NCI-H2029 treated with DMSO at 0.1 percent for 48 hours (cell line): ENCODE measurements around the gene TAF4B.
"Not testable (repeated sequence)": the region's sequence is repeated elsewhere in the genome, so short reads cannot be mapped to it uniquely, and the experiment has no call there.

Source experiments
- DNase-seq: peaks from one replicate; lab custom pipeline; 2025; lab: John Stamatoyannopoulos, UW

TAF4B gene

DNA sequence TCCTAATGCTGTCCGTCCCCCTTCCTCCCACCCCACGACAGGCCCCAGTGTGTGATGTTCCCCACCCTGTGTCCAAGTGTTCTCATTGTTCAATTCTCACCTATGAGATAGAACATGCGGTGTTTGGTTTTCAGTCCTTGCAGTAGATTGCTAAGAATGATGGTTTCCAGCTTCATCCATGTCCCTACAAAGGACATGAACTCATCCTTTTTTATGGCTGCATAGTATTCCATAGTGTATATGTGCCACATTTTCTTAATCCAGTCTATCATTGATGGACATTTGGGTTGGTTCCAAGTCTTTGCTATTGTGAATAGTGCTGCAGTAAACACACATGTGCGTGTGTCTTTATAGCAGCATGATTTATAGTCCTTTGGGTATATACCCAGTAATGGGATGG lies 12.5 kb downstream of the TAF4B start:
- not testable (repeated sequence) for DNase-seq

DNA sequence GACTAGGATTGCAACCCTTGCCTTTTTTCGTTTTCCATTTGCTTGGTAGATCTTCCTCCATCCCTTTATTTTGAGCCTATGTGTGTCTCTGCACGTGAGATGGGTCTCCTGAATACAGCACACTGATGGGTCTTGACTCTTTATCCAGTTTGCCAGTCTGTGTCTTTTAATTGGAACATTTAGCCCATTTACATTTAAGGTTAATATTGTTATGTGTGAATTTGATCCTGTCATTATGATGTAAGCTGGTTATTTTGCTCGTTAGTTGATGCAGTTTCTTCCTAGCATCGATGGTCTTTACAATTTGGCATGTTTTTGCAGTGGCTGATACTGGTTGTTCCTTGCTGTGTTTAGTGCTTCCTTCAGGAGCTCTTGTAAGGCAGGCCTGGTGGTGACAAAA lies 16.1 kb downstream of the TAF4B start:
- not testable (repeated sequence) for DNase-seq

DNA sequence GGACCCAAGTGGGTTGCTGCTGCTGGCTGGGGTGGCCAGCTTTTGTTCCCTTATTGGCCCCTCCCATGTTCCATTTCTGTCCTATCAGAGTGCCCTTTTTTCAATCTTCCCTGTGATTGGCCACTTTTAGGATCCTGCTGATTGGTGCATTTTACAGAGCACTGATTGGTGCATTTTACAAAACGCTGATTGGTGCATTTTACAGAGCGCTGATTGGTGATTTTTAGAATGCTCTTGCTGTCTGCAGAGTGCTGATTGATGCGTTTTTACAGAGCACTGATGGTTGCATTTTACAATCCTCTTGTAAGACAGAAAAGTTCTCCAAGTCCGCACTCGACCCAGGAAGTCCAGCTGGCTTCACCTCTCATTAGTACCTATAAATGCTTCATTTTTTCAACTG lies 19.2 kb downstream of the TAF4B start:
- DNase-seq: not testable (repeated sequence)

DNA sequence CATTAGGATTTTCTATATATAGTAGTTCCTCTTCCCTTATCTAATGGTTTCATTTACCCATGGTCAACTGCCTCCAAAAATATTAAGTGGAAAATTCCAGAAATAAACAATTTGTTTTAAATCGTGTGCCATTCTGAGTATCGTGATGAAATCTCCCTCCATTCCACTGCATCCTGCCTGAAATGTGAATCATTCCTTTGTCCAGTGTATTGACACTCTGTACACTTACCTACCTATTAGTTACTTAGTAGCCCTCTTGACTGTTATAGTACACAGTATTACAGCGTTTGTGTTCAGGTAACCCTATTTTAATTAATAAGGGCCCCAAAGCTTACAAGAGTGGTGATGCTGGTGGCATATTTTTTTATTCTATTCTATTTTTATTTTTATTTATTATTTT lies 26.2 kb downstream of the TAF4B start:
- no peak for DNase-seq

DNA sequence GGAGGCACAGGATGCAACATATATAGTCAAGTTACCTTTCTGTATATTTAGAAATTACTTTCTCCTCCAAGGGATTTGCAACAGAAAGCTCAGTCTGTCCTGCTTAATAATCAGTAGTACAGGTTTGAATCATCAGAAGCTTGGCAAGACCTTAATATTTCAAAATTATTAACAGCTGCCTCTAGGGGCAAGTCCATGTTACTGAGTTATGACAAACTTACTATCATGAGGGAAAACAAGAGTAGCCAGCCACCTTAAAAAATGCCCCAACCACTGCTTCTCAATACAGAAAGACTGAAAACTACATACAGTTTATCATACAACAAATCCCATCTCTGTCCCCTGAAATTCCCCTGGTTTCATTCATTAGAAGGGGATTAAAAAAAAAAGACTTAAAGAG lies 28.6 kb downstream of the TAF4B start:
- DNase-seq: not testable (repeated sequence)

DNA sequence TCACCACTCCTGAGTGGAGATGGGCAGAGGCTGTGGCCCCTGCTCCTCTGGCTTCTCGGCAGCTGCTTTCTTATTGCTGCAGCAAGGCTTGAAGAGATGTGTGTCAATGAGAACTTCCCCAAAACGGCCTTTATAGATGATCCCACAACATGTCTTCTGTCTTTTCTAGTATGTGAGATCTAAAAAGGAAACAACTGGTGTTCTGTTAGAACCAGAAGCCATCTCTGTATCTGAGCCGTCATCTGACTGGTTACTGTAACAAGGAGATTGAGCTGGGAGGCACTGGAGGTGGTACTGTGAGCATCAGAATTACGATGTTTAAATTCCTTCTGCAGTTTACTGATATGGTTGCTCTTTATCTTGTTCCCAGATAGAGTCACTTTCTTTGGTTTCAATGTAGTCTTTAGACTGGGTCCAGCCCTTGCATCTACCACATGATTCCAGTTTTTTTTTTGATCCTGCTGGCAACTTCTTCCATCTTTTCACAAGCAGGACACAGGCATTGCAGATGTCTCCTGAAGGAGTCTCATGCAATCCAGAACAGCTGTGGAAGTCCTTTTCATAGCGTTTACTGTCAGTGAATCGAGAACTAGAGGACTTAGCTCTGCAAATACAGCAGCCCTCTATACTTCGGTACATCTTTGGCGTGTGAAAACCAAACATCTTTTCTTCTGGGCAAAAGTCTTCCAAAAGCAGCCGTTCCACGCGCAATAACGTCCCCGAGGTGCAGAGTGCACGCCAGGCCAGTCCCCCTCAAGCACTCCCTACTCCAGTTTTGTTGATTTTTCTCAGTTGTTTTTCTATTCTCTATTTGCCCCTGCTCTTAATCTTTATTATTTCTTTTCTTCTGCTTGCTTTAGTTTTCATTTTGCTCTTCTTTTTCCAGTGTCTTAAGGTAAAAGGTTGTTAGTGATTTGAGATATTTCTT lies 29.7 kb downstream of the TAF4B start:
- no peak for DNase-seq

DNA sequence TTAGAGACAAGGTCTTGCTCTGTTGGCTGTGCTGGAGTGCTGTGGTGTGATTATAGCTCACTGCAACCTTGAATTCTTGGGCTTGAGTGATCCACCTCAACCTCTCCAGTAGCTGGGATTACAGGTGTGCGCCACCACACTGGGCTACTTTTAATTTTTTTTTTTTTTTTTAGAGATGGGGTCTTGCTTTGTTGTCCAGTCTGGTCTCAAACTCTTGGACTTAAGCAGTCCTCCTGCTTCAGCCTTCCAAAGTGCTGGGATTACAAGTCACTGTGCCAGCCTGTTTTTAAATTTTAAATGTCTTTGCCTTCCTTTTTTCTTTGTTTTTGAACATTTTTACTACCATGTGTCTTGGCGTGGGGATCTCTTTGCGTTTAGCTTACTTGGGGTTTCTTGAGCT lies 32.5 kb downstream of the TAF4B start:
- DNase-seq: no peak

DNA sequence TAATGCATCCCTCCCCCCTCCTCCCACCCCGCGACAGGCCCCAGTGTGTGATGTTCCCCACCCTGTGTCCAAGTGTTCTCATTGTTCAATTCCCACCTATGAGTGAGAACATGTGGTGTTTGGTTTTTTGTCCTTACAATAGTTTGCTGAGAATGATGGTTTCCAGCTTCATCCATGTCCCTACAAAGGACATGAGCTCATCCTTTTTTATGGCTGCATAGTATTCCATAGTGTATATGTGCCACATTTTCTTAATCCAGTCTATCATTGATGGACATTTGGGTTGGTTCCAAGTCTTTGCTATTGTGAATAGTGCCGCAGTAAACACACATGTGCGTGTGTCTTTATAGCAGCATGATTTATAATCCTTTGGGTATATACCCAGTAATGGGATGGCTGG lies 33.2 kb downstream of the TAF4B start:
- not testable (repeated sequence) for DNase-seq

DNA sequence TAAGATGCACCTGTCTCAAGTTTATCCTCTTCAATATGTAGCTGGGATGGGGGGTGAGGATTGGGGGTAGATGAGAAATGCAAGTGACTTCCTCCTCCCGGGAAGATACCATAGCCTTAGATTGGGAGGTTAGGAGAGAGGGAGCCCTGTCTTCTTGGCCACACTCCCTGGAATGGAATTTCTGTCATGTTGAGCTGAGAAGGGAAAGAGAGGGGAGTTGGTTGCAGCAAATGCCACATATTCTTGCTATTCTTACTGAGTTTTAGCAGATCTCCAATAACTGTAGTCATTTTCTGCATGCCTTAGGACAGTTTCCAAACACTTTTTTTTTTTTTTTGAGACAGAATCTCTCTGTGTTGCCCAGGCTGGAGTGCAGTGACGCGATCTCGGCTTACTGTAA lies 35.9 kb downstream of the TAF4B start:
- no peak for DNase-seq

DNA sequence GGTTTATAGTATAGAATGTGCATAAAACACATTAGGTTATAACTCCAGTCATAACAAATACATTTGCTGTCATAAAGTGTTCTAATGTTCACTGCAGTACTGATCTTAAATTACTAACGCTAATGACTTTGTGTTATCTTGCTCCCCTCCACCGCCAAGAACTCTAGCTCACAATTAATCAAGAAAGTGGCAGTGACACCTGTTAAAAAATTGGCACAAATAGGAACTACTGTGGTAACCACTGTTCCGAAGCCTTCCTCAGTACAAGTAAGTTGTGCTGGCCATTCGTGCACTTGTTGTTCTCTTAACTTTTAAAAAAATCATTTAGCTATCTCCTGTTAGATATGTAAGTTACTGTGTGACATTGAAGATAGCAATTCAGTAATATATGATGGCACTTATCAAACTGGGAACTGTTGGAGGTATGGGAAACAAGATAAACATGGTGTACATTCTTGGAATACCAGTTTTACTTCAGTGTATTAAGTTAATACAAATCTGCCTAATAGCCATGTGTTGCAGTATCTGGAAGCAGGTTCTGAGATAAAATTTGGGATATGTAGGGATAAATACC lies 41.2 kb downstream of the TAF4B start:
- no peak for DNase-seq

DNA sequence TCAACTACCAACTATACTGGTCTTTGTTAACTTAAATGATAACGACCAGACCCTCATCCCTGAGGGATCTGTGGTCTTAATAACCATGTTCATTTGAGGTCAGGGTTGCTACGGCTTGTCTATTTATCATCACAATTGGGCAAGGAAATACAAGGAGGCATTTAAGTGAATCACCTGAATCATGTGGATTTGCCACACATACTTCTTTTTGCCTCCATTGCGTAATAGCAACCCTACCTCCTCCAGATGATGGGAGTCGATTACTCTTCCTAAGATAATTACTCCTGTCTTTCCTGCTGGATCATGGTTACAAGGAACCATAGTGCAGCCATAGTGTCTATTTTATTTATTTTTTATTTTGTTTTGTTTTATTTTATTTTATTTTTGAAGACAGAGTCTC lies 42.2 kb downstream of the TAF4B start:
- no peak for DNase-seq

DNA sequence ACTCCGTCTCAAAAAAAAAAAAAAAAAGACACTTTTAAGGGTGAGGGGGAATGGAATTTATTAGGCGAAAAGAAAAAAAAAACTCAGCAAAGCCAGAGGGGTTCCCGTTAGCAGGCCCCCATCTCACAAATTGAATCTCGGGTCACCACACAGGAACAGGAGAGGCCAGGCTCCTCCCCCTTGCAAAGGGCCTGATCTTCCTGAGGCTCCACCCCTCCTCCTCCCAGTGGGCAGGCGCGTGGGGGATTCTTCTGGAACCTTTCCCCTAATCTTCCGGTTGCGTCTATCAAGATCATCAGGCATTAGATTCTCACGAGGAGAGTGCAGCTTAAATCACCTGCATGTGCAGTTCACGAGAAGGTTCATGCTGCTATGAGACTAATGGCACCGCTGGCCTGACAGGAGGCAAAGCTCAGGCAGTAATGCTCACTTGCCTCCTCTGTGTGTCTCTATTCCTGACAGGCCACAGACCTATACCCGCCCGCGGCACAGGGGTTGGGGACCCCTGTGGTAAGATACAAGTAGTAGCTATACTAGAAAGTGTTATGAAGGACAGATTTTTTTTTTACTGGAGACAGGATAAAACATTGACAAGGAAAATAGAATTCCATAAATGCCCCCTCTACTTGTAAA lies 45.8 kb downstream of the TAF4B start:
- no peak for DNase-seq

DNA sequence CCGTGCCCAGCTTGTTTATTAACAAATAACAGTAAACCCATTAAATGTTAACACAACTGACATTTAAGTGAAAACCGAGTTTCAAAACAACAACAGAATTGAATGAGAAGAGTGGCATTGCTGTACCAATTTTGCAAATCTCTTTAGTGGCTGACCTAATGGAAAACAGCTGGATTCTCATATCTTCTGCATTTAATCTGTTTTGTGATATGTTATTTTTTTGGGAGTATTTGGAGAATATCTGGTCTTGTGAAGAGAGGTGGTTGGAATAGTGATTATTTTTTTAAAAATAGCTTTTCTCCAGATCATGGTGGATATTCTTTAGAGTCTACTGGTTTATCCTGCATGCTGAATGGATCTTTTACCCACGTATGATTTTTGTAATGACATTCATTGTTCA lies 51.1 kb downstream of the TAF4B start:
- no peak for DNase-seq

DNA sequence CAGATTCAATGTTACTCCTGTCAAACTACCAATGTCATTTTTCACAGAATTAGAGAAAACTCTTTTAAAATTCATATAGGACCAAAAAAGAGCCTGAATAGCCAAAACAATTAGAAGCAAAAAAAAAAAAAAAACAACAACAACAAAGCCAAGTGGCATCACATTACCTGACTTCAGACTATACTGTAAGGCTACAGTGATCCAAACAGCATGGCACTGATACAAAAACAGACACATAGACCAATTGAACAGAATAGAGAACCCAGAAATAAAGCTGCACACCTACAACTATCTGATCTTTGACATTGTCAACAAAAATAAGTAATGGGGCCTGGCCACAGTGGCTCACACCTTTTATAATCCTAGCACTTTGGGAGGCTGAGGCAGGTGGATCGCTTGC lies 53.2 kb downstream of the TAF4B start:
- no peak for DNase-seq

DNA sequence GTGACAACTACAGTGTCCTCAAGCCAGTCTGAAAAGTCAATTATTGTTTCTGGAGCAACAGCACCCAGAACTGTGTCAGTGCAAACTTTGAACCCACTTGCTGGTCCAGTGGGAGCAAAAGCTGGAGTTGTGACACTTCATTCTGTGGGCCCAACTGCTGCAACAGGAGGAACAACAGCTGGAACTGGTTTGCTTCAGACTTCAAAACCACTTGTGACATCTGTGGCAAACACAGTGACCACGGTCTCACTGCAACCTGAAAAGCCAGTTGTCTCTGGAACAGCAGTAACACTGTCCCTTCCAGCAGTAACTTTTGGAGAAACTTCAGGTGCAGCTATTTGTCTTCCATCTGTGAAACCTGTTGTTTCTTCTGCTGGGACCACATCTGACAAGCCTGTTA lies 59.8 kb downstream of the TAF4B start:
- no peak for DNase-seq

DNA sequence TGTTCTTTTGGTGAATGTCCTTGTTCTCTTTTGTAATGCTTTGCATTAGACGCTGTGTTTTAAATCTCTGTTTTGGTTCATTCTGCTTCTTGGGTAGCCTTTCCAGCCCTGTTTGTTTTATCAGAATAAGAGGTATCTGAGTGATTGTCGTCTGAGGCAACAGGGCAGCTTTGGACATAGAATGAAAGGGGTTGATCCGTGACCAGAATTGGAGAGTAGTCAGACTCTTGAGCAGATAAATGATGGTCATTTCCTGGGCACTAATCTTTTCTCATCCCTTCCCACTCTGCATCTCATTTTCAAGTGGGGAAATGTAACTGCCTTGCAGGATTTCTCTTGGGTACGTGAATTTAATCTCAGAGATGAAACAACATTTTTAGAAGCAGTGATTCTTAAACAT lies 61.4 kb downstream of the TAF4B start:
- no peak for DNase-seq

DNA sequence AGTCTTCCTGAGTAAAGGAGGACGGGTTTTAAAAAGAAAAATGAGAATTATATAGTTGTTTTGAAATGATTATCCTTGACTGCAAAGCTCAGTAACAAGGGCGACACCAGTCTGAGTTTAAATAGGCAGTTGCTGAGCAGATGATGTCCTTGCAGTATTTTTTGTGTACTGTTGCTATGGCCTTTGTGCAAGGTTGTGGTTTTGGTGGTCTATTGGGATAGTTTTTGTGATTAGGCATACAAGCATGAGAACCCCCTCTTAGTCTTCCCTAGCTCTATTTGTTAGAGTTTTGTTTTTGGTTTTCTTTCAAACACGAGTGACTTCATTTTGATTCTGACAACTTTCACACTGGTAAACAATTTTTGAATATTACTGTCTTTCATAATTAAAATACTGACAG lies 64.1 kb downstream of the TAF4B start:
- no peak for DNase-seq

DNA sequence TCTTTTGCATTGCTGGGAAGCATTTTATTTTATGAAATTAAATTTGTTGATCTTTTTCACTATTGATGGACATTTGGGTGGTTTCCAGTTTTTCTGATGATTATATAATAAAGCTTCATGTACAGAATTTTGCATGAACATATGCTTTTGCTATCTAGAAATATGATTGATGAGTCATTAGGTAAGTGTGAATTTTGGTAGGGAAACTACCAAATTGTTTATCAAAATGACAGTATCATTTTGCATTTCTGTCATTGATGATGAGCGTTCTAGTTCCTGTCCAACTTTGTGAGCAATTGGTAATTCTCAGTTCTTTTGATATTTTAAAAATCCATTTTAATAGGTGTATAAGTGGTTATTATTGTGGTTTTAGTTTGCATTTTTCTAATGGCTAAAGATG lies 67.7 kb downstream of the TAF4B start:
- DNase-seq: no peak

DNA sequence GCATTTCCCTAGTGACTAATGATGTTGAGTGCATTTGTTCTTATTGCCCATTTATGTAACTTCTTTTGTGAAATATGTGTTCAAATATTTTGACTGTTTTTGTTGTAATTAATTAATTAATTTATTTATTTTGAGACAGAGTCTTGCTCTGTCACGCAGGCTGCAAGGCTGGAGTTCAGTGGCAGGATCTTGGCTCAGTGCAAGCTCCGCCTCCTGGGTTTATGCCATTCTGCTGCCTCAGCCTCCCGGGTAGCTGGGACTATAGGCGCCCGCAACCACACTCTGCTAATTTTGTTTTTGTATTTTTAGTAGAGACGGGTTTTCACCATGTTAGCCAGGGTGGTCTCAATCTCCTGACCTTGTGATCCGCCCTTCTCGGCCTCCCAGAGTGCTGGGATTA lies 71.9 kb downstream of the TAF4B start:
- no peak for DNase-seq

DNA sequence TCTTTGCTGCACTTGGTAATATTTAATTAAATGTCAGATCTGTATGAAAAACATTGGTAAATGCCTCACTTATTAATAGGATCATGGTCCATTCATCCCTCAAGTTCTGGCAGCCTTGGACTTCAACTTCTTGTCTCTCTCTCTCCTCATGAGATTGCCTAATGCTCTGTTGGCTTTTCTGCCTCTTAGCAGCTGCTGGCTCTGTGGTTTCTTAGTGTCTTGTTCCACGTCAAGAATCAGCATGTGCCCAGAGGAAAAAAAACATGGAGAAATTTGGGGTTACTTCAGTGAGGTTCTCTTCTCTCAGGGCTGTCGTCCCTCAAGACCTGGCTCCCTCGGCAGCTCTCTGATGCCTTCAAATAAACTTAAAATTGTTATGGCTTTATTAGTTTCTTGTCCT lies 75.4 kb downstream of the TAF4B start:
- no peak for DNase-seq

DNA sequence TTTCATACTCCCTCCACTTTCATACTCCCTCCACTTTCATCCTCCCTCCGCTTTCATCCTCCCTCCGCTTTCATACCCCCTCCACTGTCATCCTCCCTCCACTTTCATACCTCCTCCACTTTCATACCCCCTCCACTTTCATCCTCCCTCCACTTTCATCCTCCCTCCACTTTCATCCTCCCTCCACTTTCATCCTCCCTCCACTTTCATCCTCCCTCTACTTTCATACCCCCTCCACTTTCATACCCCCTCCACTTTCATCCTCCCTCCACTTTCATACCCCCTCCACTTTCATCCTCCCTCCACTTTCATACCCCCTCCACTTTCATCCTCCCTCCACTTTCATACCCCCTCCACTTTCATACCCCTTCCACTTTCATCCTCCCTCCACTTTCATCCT lies 77.0 kb downstream of the TAF4B start:
- DNase-seq: not testable (repeated sequence)

DNA sequence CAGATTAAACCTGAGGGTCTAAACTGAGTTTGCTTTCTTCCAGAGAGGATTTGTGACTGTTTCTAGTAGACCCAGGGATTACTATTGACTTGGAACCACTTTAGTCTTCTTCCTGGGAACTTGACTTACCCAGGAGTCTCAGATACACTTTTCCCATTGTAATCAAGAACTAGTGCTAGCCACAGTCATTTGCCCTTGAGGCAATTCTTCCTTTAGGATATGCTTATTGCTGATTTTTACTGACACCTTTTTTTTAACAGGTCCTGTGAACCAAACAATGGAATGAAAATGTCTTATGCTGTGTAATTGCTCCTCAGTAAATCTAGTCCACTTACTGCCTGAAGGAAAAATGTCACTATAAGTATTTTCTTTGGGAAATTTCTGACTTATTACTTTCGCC lies 78.3 kb downstream of the TAF4B start:
- no peak for DNase-seq

DNA sequence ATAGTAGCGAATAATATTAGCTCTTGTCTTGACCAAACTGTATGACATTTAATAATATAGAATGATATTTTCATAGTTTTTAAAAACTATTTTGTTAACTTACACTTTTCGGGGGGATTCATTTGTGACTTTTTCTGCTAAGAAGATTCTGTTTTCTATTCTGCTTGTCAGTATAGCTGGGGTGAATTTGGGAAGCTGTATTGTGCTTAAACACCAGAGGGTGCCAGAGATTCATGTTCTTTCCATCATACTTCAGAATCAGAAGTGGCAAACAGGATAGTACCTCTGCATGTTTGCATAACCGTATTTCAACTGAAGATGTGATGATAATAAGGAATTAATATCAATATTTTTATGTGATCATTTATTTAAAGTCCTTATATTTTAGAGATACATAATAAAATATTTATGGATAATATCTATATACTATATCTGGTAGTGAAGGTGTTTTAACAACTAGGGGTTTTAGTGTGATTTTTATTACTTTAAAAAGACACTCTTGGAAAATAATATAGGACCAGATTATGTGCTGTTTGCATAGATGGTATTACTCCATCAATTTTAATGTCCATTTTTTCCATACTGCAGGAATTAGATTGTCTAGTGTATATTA lies 81.0 kb downstream of the TAF4B start:
- peak; percentile 18 for DNase-seq
